Kasumi-1 (cell line): ENCODE data around the gene TLL1.
A peak's percentile ranks its signal among the peaks of the same experiment; 100 is the strongest.

Source experiments
- DNase-seq, 2 experiments: peaks; one replicate each; lab custom pipeline; 2025; lab: John Stamatoyannopoulos, UW

The TLL1 gene

GRCh38 chr4:166064721-166065120 is 191.7 kb downstream of the TLL1 start:
- DNase-seq: no peak

- no peak for DNase-seq
Measured at GRCh38 chr4:166065324-166065723, 192.3 kb downstream of the TLL1 start.

GRCh38 chr4:166066936-166067335 is 193.9 kb downstream of the TLL1 start:
- no peak for DNase-seq

DNA sequence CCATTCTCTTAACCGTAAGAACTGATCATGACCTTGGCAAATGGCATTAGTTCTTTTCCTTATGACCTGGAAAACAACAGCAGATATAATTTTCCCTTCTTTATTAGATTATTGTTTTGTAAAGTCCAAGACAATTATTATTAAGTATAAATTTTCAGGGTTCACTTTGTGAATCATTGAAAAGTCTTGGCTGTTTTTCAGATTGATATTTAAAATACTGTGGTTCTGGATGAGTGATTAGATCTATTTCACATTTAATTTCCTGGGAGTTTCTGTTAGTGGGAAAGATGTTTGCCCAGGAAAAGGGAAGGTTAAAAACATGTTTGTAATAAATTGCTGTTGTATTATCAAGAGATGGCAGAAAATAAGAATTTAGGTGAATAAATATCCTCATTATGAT is 194.9 kb downstream of the TLL1 start:
- DNase-seq: no peak

DNA sequence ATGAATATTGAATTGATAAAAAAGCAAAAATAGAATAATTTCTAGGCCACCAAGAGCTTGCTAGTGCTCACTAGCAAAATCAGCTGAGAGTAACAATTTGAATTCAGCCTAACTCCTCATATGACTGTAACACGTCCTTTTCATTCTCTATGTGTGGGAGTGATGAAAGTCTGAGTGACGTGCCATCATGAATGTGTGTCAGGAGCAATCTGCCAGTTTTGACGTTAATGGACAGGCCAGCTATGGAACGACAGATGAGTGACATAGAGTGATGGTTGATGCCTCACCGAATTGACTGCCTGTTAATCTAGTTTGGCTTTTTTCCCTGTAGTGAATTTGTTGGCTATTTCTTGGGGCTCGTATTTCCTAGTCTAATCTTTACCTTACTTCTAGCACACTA is 200.7 kb downstream of the TLL1 start:
- no peak for DNase-seq

DNA sequence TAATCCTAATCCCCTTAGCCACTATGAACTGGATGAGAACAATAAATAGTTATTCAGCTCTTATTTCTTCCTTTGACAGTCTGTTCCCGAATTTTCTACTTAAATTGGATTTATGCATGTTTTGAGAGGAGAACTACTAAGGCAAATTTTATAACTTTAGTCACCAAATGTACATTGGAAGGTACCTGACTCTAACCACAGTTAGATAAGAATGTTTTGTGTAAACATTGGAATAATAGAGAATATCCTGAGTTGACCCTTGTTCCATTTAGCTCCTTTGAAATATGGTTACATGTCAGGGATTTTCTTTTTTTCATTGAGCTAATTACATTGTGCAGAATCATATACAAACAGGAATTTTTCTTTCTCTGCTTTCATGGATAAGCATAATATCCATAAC is 202.6 kb downstream of the TLL1 start:
- no peak for DNase-seq

DNA sequence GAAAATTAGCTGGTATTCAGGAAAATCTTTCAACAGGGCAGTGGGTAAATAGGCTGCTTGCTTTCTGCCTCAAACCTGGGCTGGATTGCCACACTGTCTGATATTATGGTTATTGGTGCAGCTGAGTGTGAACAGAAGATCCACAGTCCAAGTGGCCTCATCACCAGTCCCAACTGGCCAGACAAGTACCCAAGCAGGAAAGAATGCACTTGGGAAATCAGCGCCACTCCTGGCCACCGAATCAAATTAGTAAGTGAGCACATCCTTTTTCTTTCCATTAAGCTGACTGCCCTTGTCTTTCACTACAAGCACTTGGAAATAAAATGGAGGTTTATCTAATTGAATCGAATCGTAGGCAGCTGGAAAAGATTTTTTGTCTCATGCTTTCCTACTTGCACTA is 204.7 kb downstream of the TLL1 start:
- DNase-seq: no peak

GRCh38 chr4:166078383-166078782 is 205.3 kb downstream of the TLL1 start:
- DNase-seq: no peak

GRCh38 chr4:166078955-166079354 is 205.9 kb downstream of the TLL1 start:
- DNase-seq: peak; percentile 27 to 60

DNA sequence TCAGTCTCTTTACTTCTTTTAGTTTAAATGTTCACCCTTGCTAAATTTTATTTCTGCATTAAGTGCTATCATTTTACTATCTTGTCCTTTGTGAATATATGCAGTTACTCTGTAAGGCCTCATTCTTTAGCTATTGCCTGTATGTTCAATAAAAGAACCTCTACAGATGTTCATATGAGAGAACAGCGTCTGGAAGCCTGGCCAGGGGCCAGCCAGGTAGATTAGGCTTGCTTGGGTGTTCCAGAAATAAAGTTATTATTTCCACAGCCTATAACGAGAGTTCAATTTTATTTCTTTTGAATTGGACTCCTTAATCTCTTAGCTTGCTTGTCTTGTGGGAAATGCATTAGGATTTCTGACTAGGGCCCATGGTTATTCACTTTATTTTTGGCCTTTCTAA is 214.5 kb downstream of the TLL1 start:
- no peak for DNase-seq

GRCh38 chr4:166088576-166088975 is 215.5 kb downstream of the TLL1 start:
- DNase-seq: no peak

- DNase-seq: no peak
Measured at GRCh38 chr4:166091146-166091545, 218.1 kb downstream of the TLL1 start.

DNA sequence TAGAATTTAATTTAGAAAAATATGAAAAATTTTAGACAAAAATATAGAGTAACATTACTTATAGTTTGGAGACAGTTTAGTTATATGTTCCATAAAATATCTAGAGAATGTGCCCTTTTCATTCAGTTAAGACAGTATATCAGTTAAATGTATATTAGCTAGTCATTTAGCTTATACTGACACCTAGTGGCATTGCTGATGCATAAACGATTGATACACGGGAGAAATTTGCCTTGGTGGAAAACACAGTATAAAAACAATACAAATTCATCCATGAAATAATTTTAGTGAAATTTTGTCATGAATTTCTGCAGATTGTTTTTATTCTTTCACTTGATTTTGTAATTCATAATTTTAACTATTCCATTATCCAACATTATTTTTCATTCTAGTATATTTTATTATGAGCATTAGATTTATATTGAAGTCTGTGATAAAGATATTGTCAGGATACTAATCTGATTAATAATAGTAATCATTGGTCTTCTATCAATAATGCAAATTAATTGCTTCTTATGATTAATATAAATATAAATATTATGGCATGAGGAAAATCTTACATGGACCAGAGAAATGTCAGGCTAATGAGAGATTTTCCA is 219.0 kb downstream of the TLL1 start:
- DNase-seq: peak; percentile 27 to 54

GRCh38 chr4:166092797-166093290 is 219.8 kb downstream of the TLL1 start:
- DNase-seq: no peak

DNA sequence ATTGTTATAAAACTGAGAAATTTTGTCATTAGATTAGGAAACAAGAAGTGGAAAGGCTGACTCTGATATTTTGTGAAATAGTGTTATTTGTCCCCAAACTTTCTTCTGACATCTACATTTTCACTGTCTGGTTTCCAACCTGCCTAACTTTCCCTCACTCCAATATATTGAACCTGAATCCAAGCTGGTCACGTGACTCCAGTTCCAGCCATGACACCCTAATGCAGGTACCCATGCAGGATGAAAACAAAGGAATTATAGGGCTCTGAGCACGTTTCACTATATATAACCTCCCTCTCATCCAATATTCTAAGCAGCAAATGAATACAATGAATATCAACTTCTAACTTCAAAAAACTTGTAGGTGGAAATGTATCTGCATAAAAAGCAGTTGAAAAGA is 231.6 kb downstream of the TLL1 start:
- no peak for DNase-seq

DNA sequence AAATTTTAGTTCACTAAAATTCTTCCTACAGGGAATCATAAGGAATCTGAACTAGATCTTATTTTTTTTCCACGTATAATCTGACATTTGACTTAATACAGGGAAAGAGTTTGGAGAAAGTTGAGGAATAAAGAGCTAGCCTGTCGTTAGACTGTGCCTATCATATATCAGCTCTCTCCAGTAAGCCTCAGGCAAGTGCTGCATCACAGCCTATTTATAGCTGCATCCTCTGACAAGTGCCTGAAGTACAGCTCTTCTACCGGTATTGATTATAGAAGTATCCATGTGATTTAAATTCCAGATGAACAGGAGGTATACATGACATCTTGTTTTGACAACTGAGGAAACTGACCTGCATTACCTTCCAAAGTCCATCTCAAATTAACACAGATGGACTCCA is 248.9 kb downstream of the TLL1 start:
- no peak for DNase-seq

- no peak for DNase-seq
Measured at GRCh38 chr4:166123546-166123945, 250.5 kb downstream of the TLL1 start.

DNA sequence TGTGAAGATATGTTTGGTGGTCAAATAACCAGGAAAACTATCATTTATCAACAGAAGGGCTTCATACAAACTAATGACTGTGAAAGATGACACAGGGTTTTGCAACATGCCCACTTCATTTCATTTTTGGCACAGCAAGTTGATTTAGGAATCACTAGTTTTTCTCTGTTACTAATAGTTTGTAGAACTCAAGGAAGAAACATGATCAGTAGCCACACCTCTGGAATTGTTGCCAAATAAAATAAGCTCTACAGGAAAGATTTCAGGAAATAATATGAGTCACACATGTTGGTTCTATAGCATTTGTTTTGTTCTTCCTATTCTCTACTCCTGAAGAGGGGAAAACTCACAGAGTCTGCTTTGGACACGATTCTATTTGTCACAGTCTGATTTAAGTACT is 255.4 kb downstream of the TLL1 start:
- DNase-seq: no peak

DNA sequence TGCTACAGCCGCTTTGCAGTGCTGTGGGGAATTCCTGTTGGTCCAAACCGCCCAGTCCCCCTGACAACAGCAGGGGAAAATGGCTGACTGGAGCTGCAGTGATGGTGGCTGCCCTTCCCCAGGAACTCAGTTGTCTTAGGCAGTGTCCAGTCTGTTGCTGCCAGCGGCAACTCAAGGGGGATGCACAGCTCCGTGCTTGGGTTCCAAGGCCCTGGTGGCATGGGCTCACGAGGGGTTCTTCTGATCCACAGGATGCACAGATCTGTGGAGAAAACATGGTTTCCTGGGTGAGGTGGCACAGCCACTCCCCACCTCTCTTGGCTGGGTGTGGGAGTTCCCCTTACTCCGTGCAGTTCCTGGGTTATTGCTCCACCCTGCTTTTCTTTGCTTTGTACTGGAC is 261.2 kb downstream of the TLL1 start:
- no peak for DNase-seq

DNA sequence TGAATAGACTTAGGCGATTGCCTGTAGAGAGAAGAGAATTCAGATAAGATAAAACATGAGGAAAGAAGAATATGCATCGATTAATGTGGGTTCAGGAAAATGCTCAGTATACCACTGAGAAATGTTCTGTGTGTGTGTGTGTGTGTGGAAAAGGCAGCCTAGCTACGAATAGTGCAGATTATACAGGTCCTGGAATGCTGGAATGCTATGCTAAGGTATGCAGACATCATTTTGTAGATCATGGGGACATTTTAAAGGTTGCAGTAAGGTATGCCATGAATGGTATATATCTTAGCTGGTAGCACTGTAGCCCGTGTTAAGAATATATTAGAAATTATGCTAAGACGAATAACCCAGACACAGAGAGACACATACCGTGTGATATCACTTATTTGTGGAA is 267.9 kb downstream of the TLL1 start:
- no peak for DNase-seq

- no peak for DNase-seq
Measured at GRCh38 chr4:166143227-166143626, 270.2 kb downstream of the TLL1 start.

DNA sequence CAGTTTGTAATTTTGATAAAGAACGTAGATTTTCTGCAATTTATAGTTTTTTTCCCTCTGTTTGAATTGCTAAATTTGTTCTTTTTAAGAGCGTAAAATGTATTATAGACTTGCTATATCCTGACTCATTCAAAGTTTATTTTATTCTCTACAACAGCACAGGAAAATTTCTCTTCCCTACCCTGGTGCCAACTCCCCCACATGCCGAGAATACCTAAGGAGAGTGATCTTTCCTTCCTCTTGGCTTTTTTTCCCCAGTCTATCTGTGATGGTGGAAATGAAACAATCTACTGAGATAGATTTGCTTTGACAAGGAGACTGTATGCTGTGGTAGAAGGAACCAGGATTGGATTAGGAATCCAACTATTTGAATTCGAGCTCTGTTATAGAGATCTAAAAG is 271.6 kb downstream of the TLL1 start:
- DNase-seq: no peak

- DNase-seq: no peak
Measured at GRCh38 chr4:166146806-166147540, 273.9 kb downstream of the TLL1 start.
